CD4-positive, alpha-beta T cell (primary cell): ENCODE measurements around the gene ANKRD63. TPM values are rescaled to one million over a fixed set of nuclear protein-coding genes. Genes with fewer than 3 reads are reported as not detected.
A peak's percentile ranks its signal among the peaks of the same experiment; 100 is the strongest.

Source experiments
- ATAC-seq: fragments of 200-7000 bp; cut with Tn5 transposase; one replicate; pipeline ENCODE4 v1.10.0; 2022; ENCODE audit warnings: mild to moderate bottlenecking; ENCODE audit not compliant: poor library complexity
- CTCF ChIA-PET: fragments of 350-600 bp; sonication (Branson Sonifier 250); formaldehyde crosslinking; loops from one replicate; lab custom pipeline; 2021; ENCODE audit warnings: antibody characterized with exemption, inconsistent platforms; lab: Charles Lee
- POLR2A ChIA-PET: fragments of 350-600 bp; sonication (Branson Sonifier 250); formaldehyde crosslinking; loops from one replicate; lab custom pipeline; 2021; ENCODE audit warnings: antibody characterized with exemption, inconsistent platforms; lab: Charles Lee
- DNase-seq, 14 experiments: peaks; one replicate each; pipeline ENCODE4 v3.0.0-alpha.2; 2013 to 2020; ENCODE audit warnings: mixed read lengths in 2 of 14
- H3K27ac ChIP-seq, 2 donors: one replicate each; pipeline versions ENCODE4 v1.5.1 to v1.7.0; 2013; ENCODE audit warnings: low read length in 2 of 2, low read depth in 1 of 2, mild to moderate bottlenecking in 1 of 2
- H3K27me3 ChIP-seq, 2 experiments: 1 replicate in 1 of 2; 2 replicates in 1 of 2; pipeline versions ENCODE4 v1.6.1 to v1.7.0; 2013; ENCODE audit warnings: low read length in 2 of 2, control low read depth in 1 of 2, mild to moderate bottlenecking in 1 of 2, moderate library complexity in 1 of 2; ENCODE audit not compliant: insufficient read depth in 2 of 2, control insufficient read depth in 1 of 2
- H3K36me3 ChIP-seq: one replicate; pipeline ENCODE4 v1.6.1; 2013; ENCODE audit warnings: low read length, control low read depth; ENCODE audit not compliant: insufficient read depth
- H3K4me1 ChIP-seq: one replicate; pipeline ENCODE4 v1.6.1; 2013; ENCODE audit warnings: low read length, control low read depth; ENCODE audit not compliant: insufficient read depth
- H3K4me3 ChIP-seq: one replicate; pipeline ENCODE4 v1.5.1; 2013; ENCODE audit warnings: mild to moderate bottlenecking, low read length, moderate library complexity
- H3K9me3 ChIP-seq, 2 experiments: 1 replicate in 1 of 2; 2 replicates in 1 of 2; pipeline versions ENCODE4 v1.6.1 to v1.7.0; 2013; ENCODE audit warnings: low read length in 2 of 2, mild to moderate bottlenecking in 2 of 2, control low read depth in 1 of 2, moderate library complexity in 1 of 2; ENCODE audit not compliant: control insufficient read depth in 1 of 2, insufficient read depth in 1 of 2
- H3K27ac Mint-ChIP-seq: one replicate; pipeline ENCODE4 v1.8.0; 2020; ENCODE audit warnings: mixed read lengths
- H3K27me3 Mint-ChIP-seq: one replicate; pipeline ENCODE4 v1.8.0; 2021; ENCODE audit warnings: mixed read lengths
- H3K36me3 Mint-ChIP-seq: one replicate; pipeline ENCODE4 v1.8.0; 2021; ENCODE audit warnings: low read depth, mixed read lengths
- H3K4me1 Mint-ChIP-seq: one replicate; pipeline ENCODE4 v1.8.0; 2021; ENCODE audit warnings: low read depth, mixed read lengths
- H3K4me3 Mint-ChIP-seq: one replicate; pipeline ENCODE4 v1.8.0; 2020; ENCODE audit warnings: mild to moderate bottlenecking, mixed read lengths
- H3K9me3 Mint-ChIP-seq: one replicate; pipeline ENCODE4 v1.8.0; 2020; ENCODE audit warnings: mixed read lengths
- CTCF ChIP-seq: fragments of 200-600 bp; IDR thresholded peaks from one replicate; pipeline ENCODE4 v1.8.0; 2022; ENCODE audit warnings: antibody characterized with exemption, mild to moderate bottlenecking
- intact Hi-C, 2 experiments: fragments of 100-400 bp; cut with DNase I in 1 of 2; cut with micrococcal nuclease in 1 of 2; formaldehyde crosslinking; loops; one replicate each; pipeline versions ENCODE4 v1.15.1 to v1.9.0; 2023 to 2025; cut with DNase I, micrococcal nuclease
- total RNA-seq, 174 experiments: library from RNA in 2 of 174; stranded (reverse) in 2 of 174; gene quantifications; one replicate each; pipeline ENCODE4 v1.2.3 and lab custom pipeline; 2021 to 2026

ANKRD63 gene
- total RNA-seq, 2 experiments from 2014 or later = not detected

DNA sequence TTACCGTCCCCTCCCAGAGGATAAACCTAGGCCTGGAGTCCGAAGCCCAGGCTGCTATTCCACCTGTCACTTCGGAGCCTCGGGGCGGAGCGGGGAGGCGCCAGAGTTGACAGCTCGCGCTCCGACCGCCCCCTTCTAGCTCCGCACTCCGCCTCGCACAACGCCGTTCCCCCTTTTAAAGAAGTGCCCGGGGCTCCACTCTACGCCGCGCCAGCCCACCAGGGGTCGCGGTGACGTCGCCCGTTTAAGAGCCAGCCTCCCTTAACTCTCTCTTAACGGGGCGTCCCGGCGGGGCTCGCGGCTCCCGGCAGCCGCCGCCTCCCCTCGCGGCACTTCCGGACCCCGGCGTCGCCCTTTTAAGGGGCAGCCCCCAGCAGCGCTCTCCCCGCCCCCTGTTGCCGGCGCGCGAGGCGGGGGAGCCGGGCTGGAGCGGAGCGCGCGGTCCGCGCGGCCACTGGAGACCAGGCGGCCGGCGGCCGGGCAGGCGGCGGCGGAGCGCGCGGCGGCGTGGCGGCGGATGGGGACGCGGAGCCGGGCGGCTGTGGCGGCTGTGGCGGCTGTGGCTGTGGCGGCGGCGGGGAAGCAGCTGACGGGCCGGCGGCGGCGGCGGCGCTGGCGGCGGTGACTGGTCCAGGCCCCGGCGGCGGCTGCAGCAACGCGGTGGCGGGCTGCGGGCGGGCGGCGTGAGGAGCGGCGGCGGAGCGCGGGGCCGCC is 40.5 kb upstream of the ANKRD63 start, which contains the start of gene INAFM2:
Gene INAFM2 (plus strand): TSS at position 454 of the 714 bp plus-strand sequence. CDS start 364 bp downstream, outside the sequence.
- Mint-ChIP-seq H3K27me3 (no peaks in the 10 kb centered on the region), H3K36me3 (no peaks in the 10 kb centered on the region), H3K4me3 (peak within 1 kb of the TSS; percentile 92), H3K27ac (peak within 1 kb of the TSS; percentile 79), H3K9me3 (no peaks in the 10 kb centered on the region), H3K4me1 (peaks cover 36% of the 10 kb centered on the region)
- intact Hi-C loops = loop anchor here (2.0 to 10.0 kb wide), 5 partner anchors 17 to 909 kb away; partner anchors contain the start of genes ANKRD63 (in 1 of the 2), BMF (in 1 of the 2), CHP1 (in 1 of the 2) and EXD1 (in 1 of the 2)
- Histone ChIP-seq H3K27ac (peak within 1 kb of the TSS; percentile 10 to 41), H3K9me3 (no peaks in the 10 kb centered on the region), H3K36me3 (no peaks in the 10 kb centered on the region), H3K4me3 (peak within 1 kb of the TSS; percentile 55), H3K4me1 (peaks cover 32% of the 10 kb centered on the region), H3K27me3 (no peaks in the 10 kb centered on the region)
- ChIA-PET POLR2A (interaction anchor here (0.8 to 3.8 kb wide), 15 partner anchors 10 to 549 kb away, joined by 3 to 65 read pairs (median 4); partner anchors contain the start of genes ANKRD63, BAHD1, DISP2 and PLCB2), CTCF (interaction anchor here (0.6 to 5.1 kb wide), 15 partner anchors 9 to 1866 kb away, joined by 3 to 55 read pairs (median 4); partner anchors contain the start of genes ANKRD63 and PLCB2)
- DNase-seq (peak; percentile 75 to 96 (median 87)), ATAC-seq (peak; percentile 84)
- peak; percentile 59 for TF ChIP-seq CTCF

DNA sequence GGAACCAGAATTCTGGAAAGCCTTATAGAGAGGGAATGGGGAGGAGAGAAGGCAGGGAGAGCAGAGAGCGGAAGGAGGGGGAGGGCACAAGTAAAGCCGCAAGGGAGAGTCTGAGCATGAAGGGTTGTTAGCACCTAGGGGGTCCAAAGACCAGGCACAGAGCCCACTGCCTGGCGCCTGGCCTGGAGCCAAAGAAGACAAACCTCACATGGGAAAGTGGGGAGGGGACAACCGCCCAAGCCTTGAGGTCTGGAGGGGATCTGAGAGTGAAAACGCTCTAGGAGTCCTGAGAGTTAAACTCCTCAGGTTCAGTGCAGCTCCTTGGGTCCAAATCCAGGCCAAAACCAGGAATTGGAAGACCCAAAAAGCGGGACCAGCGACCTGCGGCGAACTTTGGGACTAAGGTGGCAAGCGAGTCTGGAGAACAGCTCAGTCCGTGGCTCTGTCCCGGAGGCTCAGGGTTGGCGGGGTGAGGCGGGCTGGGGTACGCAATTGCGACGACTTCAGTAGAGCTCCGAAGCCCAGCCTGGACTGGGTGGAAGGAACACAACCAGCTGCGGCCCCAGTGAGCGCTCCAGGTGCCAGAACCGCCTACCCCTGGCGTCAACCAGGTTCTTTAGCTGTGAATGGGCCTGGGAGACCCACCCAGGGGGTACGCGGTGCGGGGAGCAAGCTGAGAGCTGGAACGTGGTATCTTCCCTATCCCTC is 39.8 kb upstream of the ANKRD63 start:
- no peaks in the 10 kb centered on the region for H3K36me3 Mint-ChIP-seq
- H3K9me3 ChIP-seq = no peaks in the 10 kb centered on the region
- intact Hi-C loops = loop anchor here (2.0 to 10.0 kb wide), 5 partner anchors 16 to 910 kb away; partner anchors contain the start of genes ANKRD63 (in 1 of the 2), BMF (in 1 of the 2), CHP1 (in 1 of the 2) and EXD1 (in 1 of the 2)
- H3K4me3 ChIP-seq = peak overlapping the region; percentile 51
- H3K9me3 Mint-ChIP-seq = no peaks in the 10 kb centered on the region
- peaks cover 32% of the 10 kb centered on the region for H3K4me1 ChIP-seq
- no peak for TF ChIP-seq CTCF
- DNase-seq = peak in 1 of 14 experiments; percentile 39
- H3K27me3 ChIP-seq = no peaks in the 10 kb centered on the region
- POLR2A ChIA-PET = interaction anchor here (0.8 to 3.8 kb wide), 15 partner anchors 9 to 548 kb away, joined by 3 to 65 read pairs (median 4); partner anchors contain the start of genes ANKRD63, DISP2 and PLCB2
- peak overlapping the region; percentile 86 for H3K4me3 Mint-ChIP-seq
- ATAC-seq = peak; percentile 4
- peaks cover 36% of the 10 kb centered on the region for H3K4me1 Mint-ChIP-seq
- H3K36me3 ChIP-seq = no peaks in the 10 kb centered on the region
- peak overlapping the region; percentile 79 for H3K27ac Mint-ChIP-seq
- peak overlapping the region; percentile 10 to 41 for H3K27ac ChIP-seq
- CTCF ChIA-PET = interaction anchor here (0.6 to 5.1 kb wide), 15 partner anchors 9 to 1867 kb away, joined by 3 to 55 read pairs (median 4); partner anchors contain the start of genes ANKRD63 and PLCB2
- H3K27me3 Mint-ChIP-seq = no peaks in the 10 kb centered on the region

DNA sequence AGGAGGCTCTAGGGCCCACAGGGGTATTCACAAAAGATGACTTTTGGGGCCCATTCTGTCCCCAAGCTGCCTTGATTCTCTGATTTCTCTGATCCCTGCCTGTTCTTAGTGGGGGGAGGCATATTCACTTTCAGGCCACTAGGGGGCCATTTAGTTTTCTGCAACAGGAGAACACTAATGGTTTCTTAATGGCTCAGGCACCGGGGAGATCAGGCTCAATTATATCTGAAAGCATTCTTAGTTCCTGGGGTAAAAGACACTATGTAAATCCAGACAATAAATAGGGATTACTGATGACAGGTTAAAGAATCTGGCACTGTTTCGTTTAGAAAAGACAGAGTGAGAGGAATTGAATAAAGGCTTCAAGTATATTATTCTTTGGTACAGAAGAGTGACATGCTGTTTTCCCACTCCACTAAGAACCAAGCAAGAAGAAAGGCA is 38.1 kb upstream of the ANKRD63 start:
- Histone ChIP-seq H3K9me3 (no peaks in the 10 kb centered on the region), H3K27ac (no peak overlapping the region), H3K4me3 (no peak overlapping the region), H3K27me3 (no peaks in the 10 kb centered on the region), H3K36me3 (no peaks in the 10 kb centered on the region), H3K4me1 (peaks cover 32% of the 10 kb centered on the region)
- H3K4me1 Mint-ChIP-seq = peaks cover 35% of the 10 kb centered on the region
- intact Hi-C loops = loop anchor here (1.0 to 10.0 kb wide), 4 partner anchors 17 to 911 kb away; partner anchors contain the start of genes ANKRD63 (in 1 of the 2), CHP1 (in 1 of the 2), EXD1 (in 1 of the 2) and FSIP1 (in 1 of the 2)
- no peaks in the 10 kb centered on the region for H3K36me3 Mint-ChIP-seq
- no peaks in the 10 kb centered on the region for H3K27me3 Mint-ChIP-seq
- H3K4me3 Mint-ChIP-seq = peak overlapping the region; percentile 76
- TF ChIP-seq CTCF = peak; percentile 91
- DNase-seq (peak in 10 of 14 experiments; percentile 31 to 83 (median 51)), ATAC-seq (peak; percentile 36)
- POLR2A ChIA-PET = interaction anchor here (1.2 to 3.8 kb wide), 2 partner anchors 13 to 17 kb away, joined by 7 to 65 read pairs; partner anchors contain the start of gene PLCB2
- H3K27ac Mint-ChIP-seq = peak overlapping the region; percentile 37
- H3K9me3 Mint-ChIP-seq = no peaks in the 10 kb centered on the region
- CTCF ChIA-PET = interaction anchor here (0.6 to 5.1 kb wide), 9 partner anchors 8 to 42 kb away, joined by 3 to 55 read pairs (median 4); partner anchors contain the start of gene PLCB2
